Astrocyte of the hippocampus (primary cell): ENCODE measurements around the gene HS3ST1.

Experiments
- DNase-seq: peaks from one replicate; pipeline ENCODE4 v3.0.0; 2011; ENCODE audit warnings: low read depth, low spot score

Gene HS3ST1

DNA sequence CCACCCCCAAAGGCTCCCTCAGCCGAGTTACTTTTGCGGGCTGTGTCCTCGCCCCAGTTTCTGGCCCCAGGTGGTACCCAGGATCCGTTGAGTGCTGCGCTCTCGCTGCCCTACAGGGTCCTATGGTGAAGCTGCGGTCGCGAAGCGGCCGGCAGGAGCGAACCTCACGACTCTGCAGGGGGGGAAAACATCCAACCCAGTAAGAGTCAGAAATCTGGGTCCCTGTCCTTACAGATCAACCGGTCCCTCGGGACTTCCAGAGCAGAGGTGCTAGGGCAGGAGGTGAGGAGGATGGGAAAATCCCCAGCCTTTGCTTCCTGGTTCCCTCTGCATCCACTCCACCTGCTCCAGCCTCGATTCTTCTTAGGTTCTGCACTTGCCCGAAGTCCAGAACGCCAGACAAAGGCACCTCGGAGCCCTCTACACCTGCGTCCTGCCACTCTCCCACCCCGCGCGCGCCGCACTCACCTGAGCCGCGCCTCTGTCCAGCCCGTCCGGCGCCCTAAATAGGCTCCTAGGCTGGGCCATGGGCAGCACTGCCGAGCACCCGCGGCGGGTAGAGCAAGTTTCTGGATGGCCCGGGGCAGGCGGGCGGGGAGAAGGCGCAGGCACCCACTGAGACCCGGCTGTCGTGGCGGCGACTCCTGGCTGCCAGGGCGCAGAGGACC, at the start of gene HS3ST1:
Gene HS3ST1 (minus strand): TSS at position 664 of the 668 bp plus-strand sequence. CDS start 28,889 bp downstream, outside the sequence.
- no peak for DNase-seq

DNA sequence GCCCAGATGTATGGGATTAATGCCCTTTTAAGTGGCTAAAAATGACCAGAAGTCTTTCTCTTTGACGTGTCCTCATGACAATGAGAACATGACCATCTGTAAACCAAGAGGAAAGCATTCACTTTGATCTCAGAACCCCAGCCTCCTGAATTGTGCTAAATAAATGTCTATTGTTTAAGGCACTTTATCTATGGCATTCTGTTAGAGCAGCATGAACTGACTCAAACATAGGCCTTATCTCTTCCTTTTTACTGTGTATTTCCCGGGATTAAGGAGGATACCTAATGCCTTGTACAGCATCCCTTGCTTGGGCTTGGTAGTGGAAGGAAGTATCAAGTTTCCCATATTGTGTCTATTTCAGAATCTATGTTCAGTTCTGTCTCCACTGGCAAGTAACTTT, 47.2 kb upstream of the HS3ST1 start:
- no peak for DNase-seq

DNA sequence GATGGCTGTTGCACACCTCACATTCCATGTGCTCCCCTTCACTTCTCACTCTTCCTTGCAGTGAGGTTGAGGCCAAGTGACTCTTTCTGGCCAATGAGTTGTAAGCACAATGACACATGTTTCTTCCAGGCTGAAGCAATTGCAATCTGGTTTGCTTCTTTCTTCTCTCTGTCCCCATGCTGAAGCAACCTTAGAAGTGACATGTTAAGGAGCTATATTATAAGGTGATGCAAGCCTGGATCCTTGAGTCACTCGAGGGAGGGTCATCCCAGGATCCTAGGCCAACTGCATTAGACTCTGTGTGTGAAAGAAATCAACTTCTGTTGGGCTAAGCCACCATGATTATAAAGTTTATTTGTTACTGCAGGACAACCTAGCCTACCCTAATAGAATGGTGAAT, 45.5 kb upstream of the HS3ST1 start:
- no peak for DNase-seq

- DNase-seq = no peak
These were observed 43.8 kb upstream of the HS3ST1 start for GRCh38 chr4:11472535-11472934.

DNA sequence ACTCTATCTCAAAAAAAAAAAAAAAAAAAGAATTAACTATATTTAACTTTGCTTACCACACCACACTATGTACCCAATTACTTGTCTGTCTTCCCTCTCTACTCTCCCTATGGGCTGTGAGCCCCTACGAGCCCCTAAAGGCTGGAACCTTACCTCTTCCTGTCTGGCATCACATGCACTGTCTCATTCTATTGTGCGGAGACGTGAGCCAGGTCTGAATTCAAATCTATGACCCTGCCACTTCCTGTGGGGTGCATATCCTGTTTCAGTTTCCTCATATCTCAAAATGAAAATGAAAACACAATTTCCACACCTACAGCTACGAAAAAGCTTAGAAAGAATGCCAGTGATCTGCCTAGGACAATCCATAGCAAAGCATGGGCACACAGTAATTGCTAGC, 42.9 kb upstream of the HS3ST1 start:
- no peak for DNase-seq

- DNase-seq = no peak
These were observed 42.4 kb upstream of the HS3ST1 start for GRCh38 chr4:11471046-11471441.

DNA sequence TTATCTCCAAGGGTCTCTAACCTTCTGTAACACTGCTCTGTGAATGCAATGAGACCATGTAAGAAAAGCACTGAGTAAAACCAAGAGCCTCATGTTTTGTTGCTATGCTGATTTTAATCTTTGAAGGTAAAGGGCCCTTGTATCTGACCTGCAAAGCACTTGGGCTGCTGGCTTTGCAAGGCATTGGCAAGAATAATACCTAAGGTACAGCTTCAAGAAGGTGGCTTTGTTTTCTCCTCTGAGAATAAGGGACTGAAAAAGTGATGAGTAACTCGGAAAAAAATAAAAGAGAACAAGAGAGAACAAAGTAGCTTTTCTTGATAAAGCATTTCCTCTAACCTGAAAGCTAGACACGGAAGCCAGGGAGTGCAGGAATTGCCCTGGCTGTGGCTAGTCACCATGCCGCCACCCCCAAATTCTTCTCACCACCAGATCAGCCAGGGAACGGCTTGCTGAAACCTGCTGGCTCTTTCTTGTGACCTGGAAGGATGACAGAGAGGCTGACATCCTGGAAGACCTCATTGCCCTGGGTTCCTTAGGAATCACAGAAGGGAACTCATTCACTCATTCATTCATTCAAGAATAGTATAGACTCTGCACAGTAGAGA, 41.8 kb upstream of the HS3ST1 start:
- DNase-seq = no peak

DNA sequence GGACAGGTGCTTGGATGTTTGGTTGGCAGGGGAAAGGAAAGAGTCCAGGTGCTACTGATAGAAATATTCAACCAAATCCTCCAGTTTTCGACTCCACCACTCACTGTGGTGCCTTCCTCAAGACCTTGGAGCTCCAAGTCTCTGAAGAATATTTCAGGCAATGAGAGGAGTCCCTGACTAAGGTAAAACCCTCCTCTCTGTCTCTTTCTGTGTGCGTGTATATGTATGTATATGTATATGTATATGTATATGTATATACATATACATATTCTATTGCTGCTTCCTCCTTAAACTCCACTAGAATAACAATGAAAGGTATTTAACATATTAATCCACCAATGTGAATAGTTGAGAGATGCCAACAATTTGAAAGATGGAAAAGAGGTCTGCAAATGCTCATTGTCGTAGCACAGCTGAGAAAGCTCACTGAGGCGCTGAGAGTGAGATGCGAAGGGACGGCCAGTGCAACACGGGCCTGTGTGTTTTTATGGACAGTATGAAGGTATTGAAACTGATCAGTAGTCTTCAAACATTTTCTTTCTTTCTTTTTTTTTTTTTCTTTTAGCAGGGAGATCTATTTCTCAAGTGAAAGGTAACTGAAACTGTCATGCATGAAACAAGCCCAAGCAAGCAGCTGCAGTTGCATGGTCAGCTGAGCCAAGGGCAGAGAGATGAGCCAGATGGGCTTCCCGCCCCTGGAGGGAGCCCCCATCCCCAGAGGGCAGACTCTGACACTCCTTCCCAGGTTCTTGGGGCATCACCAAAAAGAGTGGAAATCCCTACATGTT, 41.1 kb upstream of the HS3ST1 start:
- no peak for DNase-seq

DNA sequence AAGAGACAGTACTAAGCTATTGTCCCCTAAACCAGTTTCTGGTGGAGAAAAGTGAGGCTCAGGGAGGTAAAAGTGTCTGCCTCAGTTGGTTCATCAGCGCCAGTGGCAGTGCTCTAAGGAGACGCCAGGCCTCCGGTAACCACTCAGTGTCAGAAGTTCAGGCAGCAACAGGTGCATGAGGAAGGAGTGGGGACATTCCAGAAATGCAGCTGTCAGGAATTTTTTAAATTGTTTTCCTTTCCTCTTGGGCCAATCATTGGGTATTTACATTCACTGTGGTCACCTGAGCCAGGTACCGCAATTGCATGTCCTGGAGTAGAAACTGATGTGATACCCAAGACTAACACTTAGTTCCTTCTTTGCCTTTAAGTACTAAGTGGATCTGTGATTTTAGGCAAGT, 40.2 kb upstream of the HS3ST1 start:
- no peak for DNase-seq

DNA sequence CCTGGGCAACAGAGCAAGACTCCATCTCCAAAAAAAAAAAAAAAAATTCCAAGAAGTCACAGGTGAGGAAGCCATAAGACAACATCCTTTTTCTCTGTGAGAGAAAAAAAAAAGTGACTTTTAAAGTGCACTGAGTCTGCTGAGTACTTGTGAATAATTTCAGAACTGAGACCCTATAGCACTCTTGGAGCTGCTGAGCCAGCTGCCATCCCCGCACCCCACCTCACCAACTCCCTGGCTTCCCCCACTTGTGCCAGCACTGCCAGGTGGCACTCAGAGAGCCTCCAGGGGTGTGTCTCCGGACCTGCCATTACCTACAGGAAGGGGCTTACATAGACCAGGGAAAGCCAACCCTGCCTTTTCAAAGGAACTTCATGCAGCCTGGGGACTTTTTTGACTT, 39.2 kb upstream of the HS3ST1 start:
- no peak for DNase-seq

DNA sequence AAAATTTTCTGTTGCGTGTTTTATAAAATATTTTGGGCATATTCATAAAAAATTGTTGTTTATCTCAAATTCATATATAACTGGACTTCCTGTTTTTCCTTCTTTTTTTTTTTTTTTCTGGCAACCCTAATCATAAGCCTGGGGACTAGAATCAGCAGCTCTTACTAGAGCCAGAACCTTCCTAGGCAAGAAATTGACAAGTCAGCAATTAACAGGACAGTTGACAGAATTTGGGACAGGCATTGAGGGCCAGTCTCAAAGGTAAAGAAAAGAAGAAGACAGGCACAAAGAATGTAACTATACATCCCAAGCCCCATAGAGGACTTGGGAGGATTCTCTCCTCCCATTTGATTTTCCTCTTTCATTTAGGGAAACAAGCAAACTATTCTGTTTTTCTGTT, 35.0 kb upstream of the HS3ST1 start:
- no peak for DNase-seq

DNA sequence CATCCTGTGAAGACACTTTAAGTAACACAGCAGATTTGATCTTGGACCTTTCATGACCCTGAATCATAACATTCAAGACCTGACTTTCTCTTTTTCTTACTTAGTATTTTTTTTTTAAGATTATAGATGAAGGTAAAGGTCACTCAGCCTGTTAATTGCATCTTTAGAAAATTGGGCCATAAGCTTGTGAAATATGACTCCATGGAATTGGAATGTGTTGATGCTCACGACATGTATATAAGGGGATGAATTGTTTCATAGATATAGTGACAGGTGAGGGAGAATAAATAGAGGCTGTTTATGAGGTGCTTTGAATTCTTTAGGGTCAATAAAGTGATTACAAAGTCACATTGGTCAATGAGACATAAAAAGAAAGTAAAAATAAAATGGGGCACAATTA, 27.7 kb upstream of the HS3ST1 start:
- DNase-seq = no peak

DNA sequence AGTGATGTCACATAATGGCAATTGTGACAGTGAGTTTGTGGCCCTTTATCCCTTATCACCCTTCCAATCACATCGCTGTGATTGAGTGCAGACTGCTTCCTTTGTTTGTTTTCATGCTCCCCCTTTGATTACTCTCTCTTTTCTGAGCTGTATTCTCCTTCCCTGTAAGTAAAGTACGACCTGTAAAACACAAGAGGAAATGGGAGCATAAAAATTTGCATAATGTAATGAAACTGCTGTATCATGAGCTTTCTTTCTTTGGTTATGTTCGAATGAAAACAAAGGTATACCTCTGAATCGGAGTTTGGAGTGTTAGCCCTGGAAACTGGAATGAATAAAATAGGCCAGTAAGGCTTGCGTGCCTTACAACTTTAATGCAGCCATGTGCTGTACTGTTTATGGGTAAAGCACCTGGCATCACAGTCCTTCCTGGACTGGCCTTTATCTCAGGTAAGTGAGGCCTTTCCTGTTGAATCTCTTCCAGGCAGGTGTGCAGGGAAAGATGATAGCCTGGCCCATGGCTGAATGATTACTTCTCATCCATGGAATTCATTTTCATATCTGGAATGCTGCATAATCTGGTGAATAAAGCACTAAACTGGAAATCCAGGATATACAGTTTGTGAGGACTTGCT, 26.6 kb upstream of the HS3ST1 start:
- no peak for DNase-seq

- DNase-seq = no peak
These were observed 23.0 kb upstream of the HS3ST1 start for GRCh38 chr4:11451716-11452115.

DNA sequence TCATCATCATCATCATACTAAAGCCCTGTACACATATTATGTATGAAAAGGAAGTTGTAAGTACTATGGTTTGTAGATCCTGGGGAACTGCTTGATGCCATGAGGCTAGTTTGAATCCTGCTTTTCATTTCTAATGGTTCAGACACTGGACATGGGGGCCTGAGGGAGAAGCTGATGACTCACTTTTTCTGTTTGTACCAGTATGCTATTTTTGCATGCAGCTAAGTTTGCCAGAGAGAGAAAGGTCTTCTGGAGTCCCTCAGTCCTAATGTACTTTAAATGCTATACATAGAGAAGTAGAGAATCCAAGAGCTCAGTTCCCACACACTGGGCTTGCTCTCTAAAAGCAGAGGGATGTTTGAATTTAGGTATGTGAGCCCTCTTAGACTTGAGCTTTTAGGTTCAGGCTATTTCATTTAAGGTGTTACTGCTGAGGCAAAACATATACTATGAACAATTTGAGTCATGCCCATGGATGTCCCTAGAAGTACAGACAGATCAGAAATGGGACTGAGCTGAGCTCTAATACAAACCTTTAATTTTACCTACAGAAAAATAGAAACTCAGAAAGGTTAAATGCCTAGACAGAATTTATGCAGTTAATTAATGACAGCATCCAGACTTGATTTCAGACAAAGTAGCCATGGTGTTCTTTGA, 17.6 kb upstream of the HS3ST1 start:
- peak; percentile 52 for DNase-seq

DNA sequence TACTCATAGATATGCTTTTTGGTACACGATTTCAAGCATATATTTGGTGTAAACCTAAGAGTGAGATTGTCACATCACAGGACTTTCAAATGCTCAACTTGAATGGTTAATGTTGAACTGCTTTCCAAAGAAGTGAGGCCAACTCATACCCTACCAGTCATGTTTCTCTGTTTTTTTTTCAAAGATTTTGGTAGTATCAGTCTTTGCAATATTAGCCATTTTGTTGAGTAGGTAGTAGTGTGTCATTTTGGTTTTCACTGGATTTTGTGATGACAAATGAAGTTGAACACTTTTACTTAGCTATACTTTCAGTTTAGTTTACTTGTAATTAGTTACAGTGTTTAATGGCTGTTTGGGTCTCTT, 12.5 kb upstream of the HS3ST1 start:
- DNase-seq = no peak

- DNase-seq = no peak
These were observed 11.9 kb upstream of the HS3ST1 start for GRCh38 chr4:11440481-11441193.

GRCh38 chr4:11439836-11440235, 11.1 kb upstream of the HS3ST1 start:
- no peak for DNase-seq

GRCh38 chr4:11438647-11439046, 10.0 kb upstream of the HS3ST1 start:
- DNase-seq = no peak

DNA sequence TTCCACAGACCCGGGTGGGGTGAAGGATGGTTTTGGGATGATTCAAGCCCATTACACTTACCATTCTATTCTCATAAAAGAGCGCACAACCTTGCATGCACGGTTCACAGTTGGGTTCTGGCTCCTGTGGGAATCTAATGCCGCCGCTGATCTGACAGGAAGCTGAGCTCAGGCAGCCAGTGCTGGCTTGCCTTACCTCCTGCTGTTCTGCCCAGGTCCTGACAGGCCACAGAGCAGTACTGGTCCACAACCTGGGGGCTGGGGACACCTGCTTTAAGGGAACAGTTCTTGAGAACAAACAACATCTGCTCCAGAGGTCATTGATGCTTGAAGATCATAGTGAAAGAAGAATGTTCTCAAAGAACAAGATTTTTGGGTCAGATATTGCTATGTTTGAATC, 8.0 kb upstream of the HS3ST1 start:
- no peak for DNase-seq

DNA sequence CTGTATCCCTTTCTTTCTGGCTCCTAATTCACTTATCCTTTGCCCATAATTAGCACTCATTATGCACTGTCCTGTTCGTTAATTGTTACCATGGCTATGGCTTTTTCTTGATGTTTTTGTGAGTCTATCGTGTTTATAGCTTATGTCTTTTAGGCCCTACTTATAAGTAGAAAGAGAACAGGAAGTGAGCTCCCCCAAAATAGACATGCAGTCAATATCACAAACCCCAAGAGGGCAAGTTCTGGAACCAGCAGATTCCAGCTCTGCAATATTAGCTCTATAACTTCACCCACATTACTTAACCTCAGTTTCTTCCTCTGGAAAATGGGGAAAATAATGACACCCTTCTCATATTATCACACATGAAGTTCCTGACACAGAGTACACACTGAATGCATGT, 7.4 kb upstream of the HS3ST1 start:
- no peak for DNase-seq
